ENCODE data around the gene BANF2. TPM values are rescaled to one million over a fixed set of nuclear protein-coding genes. Genes with fewer than 3 reads are reported as not detected.

Gene BANF2
- total RNA-seq (2021; fragmentation: NEBNext Ultra II Directional; extraction: Animal tissue kit (Norgen Biotek cat#: 25700)) = not detected
- long read RNA-seq = 0 reads

DNA sequence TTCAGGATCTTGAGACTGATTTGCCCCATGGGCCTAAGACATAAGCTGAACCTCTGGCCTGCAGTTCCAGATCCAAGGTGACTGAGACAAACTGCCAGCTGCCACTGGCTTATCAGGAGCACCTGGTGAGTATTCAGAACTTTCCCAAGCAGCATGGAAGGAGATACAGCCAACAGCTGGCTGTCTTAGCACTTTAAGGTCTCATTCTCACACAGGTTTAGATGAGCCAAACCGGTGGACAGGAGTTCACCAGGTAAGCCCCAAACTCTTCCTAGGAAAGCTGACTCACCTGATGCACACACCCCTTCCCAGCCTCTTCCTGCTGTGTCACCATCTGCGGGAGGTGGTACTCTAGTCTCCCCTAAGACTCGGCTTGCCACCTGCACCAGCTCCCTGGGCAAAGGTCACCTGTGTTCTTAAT is at the start of gene BANF2:
BANF2 (plus strand) TSS at position 36 of the 421 bp plus-strand sequence. CDS start 25,060 bp downstream, outside the sequence.
- DNase-seq = no peak
- Mint-ChIP-seq H3K27ac (no peak within 1 kb of the TSS), H3K4me3 (no peak within 1 kb of the TSS), H3K36me3 (ENCODE audit: low read depth) (no peaks in the 10 kb centered on the region), H3K4me1 (ENCODE audit: low read depth) (no peaks in the 10 kb centered on the region), H3K27me3 (ENCODE audit: insufficient read depth) (peaks cover 35% of the 10 kb centered on the region), H3K9me3 (no peaks in the 10 kb centered on the region)
- TF ChIP-seq CTCF (IDR thresholded peaks at IDR 0.05) = no peak

GRCh38 chr20:17650301-17651128 is 49.3 kb upstream of the BANF2 start:
- Mint-ChIP-seq H3K4me1 (ENCODE audit: low read depth) (peaks cover 49% of the 10 kb centered on the region), H3K27ac (peak overlapping the region; percentile 82), H3K27me3 (ENCODE audit: insufficient read depth) (peaks cover 2% of the 10 kb centered on the region), H3K9me3 (no peaks in the 10 kb centered on the region), H3K36me3 (ENCODE audit: low read depth) (peaks cover 21% of the 10 kb centered on the region; the same call in 1 of the 2 replicates), H3K4me3 (no peak overlapping the region)
- DNase-seq = no peak
- no peak for TF ChIP-seq CTCF (IDR thresholded peaks at IDR 0.05)

GRCh38 chr20:17651129-17651759 is 48.5 kb upstream of the BANF2 start:
- Mint-ChIP-seq H3K27me3 (ENCODE audit: insufficient read depth) (peaks cover 2% of the 10 kb centered on the region), H3K9me3 (no peaks in the 10 kb centered on the region), H3K36me3 (ENCODE audit: low read depth) (peaks cover 24% of the 10 kb centered on the region), H3K27ac (peak overlapping the region; percentile 82), H3K4me3 (no peak overlapping the region), H3K4me1 (ENCODE audit: low read depth) (peaks cover 56% of the 10 kb centered on the region)
- peak; percentile 19 for DNase-seq
- no peak for TF ChIP-seq CTCF (IDR thresholded peaks at IDR 0.05)

- H3K27me3 Mint-ChIP-seq (ENCODE audit: insufficient read depth) = peaks cover under 1% of the 10 kb centered on the region
- H3K4me3 Mint-ChIP-seq = peak overlapping the region; percentile 39
- peaks cover 62% of the 10 kb centered on the region for H3K4me1 Mint-ChIP-seq (ENCODE audit: low read depth)
- H3K27ac Mint-ChIP-seq = peak overlapping the region; percentile 82
- TF ChIP-seq CTCF (IDR thresholded peaks at IDR 0.05) = no peak
- no peak for DNase-seq
- peaks cover 30% of the 10 kb centered on the region for H3K36me3 Mint-ChIP-seq (ENCODE audit: low read depth)
- no peaks in the 10 kb centered on the region for H3K9me3 Mint-ChIP-seq
Measured at GRCh38 chr20:17651760-17652388, 47.9 kb upstream of the BANF2 start.

GRCh38 chr20:17652411-17652810 is 47.4 kb upstream of the BANF2 start:
- TF ChIP-seq CTCF (IDR thresholded peaks at IDR 0.05) = no peak
- Mint-ChIP-seq H3K9me3 (no peaks in the 10 kb centered on the region), H3K36me3 (ENCODE audit: low read depth) (peaks cover 36% of the 10 kb centered on the region), H3K4me1 (ENCODE audit: low read depth) (peaks cover 67% of the 10 kb centered on the region), H3K27ac (peak overlapping the region; percentile 72), H3K27me3 (ENCODE audit: insufficient read depth) (peaks cover 2% of the 10 kb centered on the region), H3K4me3 (peak overlapping the region; percentile 39; the same call in 1 of the 2 replicates)
- DNase-seq = no peak
